PC-9 (cell line): ENCODE data around the gene CACNA1E.

ENCODE experiments used
- EZH2 ChIP-seq: fragments of 200-600 bp; sonication (generic); IDR thresholded peaks from 2 replicates; pipeline ENCODE4 v1.8.0; 2017; ENCODE audit warnings: antibody characterized with exemption, low read depth
- TF ChIP-seq, protein P1 (sequence below): fragments of 200-600 bp; sonication (generic); conservative IDR thresholded peaks from 2 replicates; pipeline ENCODE4 v1.6.1; 2017; ENCODE audit warnings: mixed run types, antibody characterized with exemption, mild to moderate bottlenecking, moderate library complexity

DNA sequence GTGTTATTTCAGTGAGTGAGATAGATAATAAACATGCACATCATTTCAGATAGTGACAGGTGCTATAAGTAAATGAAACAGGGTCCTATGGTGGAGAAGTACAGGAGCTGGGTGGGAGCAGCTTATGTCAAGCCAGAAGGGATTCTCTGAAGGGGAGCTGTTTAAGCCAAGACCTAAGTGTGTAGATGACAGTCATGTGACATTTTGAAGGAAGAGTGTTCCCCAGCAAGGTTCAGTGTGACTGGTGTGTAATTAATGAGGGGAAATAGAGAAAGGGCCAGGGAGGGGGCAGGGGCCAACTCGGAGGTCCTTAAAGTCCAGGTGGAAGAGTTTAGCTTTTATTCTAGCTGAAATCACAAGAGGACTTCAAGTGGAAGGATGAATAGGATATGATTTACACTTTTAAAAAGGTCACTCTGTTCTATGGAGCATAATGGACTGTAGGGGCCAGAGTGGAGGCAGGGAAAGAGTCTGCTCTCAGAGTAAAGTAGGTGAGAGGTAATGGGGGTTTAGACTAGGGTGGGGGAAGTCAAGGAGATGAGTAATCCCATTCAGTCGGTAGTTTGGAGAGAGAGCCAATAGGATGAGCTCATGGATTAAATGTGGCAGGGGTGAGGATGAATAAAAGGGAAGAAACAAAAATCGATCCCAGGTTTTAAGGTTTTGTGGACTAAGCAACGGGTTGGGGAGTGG is 243.1 kb downstream of the CACNA1E start:
- TF ChIP-seq, protein P1, sequence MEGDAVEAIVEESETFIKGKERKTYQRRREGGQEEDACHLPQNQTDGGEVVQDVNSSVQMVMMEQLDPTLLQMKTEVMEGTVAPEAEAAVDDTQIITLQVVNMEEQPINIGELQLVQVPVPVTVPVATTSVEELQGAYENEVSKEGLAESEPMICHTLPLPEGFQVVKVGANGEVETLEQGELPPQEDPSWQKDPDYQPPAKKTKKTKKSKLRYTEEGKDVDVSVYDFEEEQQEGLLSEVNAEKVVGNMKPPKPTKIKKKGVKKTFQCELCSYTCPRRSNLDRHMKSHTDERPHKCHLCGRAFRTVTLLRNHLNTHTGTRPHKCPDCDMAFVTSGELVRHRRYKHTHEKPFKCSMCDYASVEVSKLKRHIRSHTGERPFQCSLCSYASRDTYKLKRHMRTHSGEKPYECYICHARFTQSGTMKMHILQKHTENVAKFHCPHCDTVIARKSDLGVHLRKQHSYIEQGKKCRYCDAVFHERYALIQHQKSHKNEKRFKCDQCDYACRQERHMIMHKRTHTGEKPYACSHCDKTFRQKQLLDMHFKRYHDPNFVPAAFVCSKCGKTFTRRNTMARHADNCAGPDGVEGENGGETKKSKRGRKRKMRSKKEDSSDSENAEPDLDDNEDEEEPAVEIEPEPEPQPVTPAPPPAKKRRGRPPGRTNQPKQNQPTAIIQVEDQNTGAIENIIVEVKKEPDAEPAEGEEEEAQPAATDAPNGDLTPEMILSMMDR, result no peak
- no peak for TF ChIP-seq EZH2
